Non-pigmented ciliary epithelial cell (primary cell): Measurements from ENCODE around the gene MAB21L3.

Source experiments
- DNase-seq: peaks from one replicate; pipeline ENCODE4 v3.0.0-alpha.2; 2010; ENCODE audit warnings: low read depth

The MAB21L3 gene

GRCh38 chr1:116111524-116112021 lies 374 bp downstream of the MAB21L3 start:
- DNase-seq: no peak

GRCh38 chr1:116112388-116113140 lies 1.4 kb downstream of the MAB21L3 start:
- DNase-seq: no peak

GRCh38 chr1:116113615-116114014 lies 2.4 kb downstream of the MAB21L3 start:
- DNase-seq: no peak

GRCh38 chr1:116115476-116116439 lies 4.6 kb downstream of the MAB21L3 start:
- DNase-seq: peak; percentile 78

- DNase-seq: no peak
These were observed 7.3 kb downstream of the MAB21L3 start for GRCh38 chr1:116118471-116118870.

GRCh38 chr1:116119876-116120275 lies 8.7 kb downstream of the MAB21L3 start:
- DNase-seq: no peak

- DNase-seq: peak; percentile 56
These were observed 12.0 kb downstream of the MAB21L3 start for GRCh38 chr1:116122955-116123757.

- no peak for DNase-seq
These were observed 12.8 kb downstream of the MAB21L3 start for GRCh38 chr1:116123837-116124533.

- DNase-seq: no peak
These were observed 14.6 kb downstream of the MAB21L3 start for GRCh38 chr1:116125758-116126157.

GRCh38 chr1:116126281-116126680 lies 15.1 kb downstream of the MAB21L3 start:
- no peak for DNase-seq

- no peak for DNase-seq
These were observed 16.1 kb downstream of the MAB21L3 start for GRCh38 chr1:116127123-116127847.

- DNase-seq: no peak
These were observed 16.8 kb downstream of the MAB21L3 start for GRCh38 chr1:116127848-116128540.

- no peak for DNase-seq
These were observed 17.5 kb downstream of the MAB21L3 start for GRCh38 chr1:116128664-116129063.

GRCh38 chr1:116129537-116129936 lies 18.3 kb downstream of the MAB21L3 start:
- DNase-seq: no peak

- no peak for DNase-seq
These were observed 19.2 kb downstream of the MAB21L3 start for GRCh38 chr1:116130356-116130755.

- DNase-seq: no peak
These were observed 20.0 kb downstream of the MAB21L3 start for GRCh38 chr1:116131170-116131569.

GRCh38 chr1:116131866-116132605 lies 20.8 kb downstream of the MAB21L3 start:
- no peak for DNase-seq

GRCh38 chr1:116133696-116134475 lies 22.7 kb downstream of the MAB21L3 start:
- DNase-seq: no peak

GRCh38 chr1:116134476-116134773 lies 23.2 kb downstream of the MAB21L3 start:
- DNase-seq: no peak
